Left ventricle myocardium superior (tissue), 1 donor: Measurements from ENCODE around the gene TLCD3A. TPM values are rescaled to one million over a fixed set of nuclear protein-coding genes. Genes with fewer than 3 reads are reported as not detected.

Experiments
- ATAC-seq: fragments of 200-7000 bp; cut with Tn5 transposase; one replicate; pipeline ENCODE4 v1.9.1; 2020; ENCODE audit warnings: mild to moderate bottlenecking, moderate library complexity
- DNase-seq: peaks from one replicate; pipeline ENCODE4 v3.0.0-alpha.2; 2020
- intact Hi-C: fragments of 100-400 bp; cut with micrococcal nuclease; formaldehyde crosslinking; loops from one replicate; pipeline ENCODE4 v1.11.0; 2022
- total RNA-seq: library from RNA; stranded (reverse); fragmentation: NEBNext Ultra II Directional; extraction: Animal tissue kit (Norgen Biotek cat#: 25700); gene quantifications from one replicate; pipeline ENCODE4 v1.2.1, GENCODE V29; 2021
- donor health status: DM: no; HTN: yes; CAD: no; lungs with severe emphysema.

The TLCD3A gene
- total RNA-seq, 1 donor from 2014 or later, result 2.3 TPM

GRCh38 chr17:704111-704864 is 28.1 kb upstream of the TLCD3A start:
- intact Hi-C loops, result loop anchor here (5.0 kb wide), 1 partner anchor 292 kb away; a partner anchor contains a TSS
- peak; percentile 60 for ATAC-seq
- no peak for DNase-seq

- no peak for ATAC-seq
Measured at GRCh38 chr17:705011-705410, 27.4 kb upstream of the TLCD3A start.

GRCh38 chr17:705863-706262 is 26.5 kb upstream of the TLCD3A start:
- DNase-seq (no peak), ATAC-seq (peak; percentile 84)
- intact Hi-C loops, result no loop called here

More at GRCh38 chr17:705011-705410, 27.4 kb upstream of the TLCD3A start:
- intact Hi-C loops, result no loop called here
- no peak for DNase-seq

- no peak for DNase-seq
- intact Hi-C loops, result no loop called here
- no peak for ATAC-seq
Measured at GRCh38 chr17:708132-708531, 24.3 kb upstream of the TLCD3A start.

- intact Hi-C loops, result no loop called here
- DNase-seq, result no peak
- no peak for ATAC-seq
Measured at GRCh38 chr17:718075-718474, 14.3 kb upstream of the TLCD3A start.

GRCh38 chr17:720706-721539 is 11.5 kb upstream of the TLCD3A start:
- DNase-seq (no peak), ATAC-seq (no peak)
- intact Hi-C loops, result no loop called here

- intact Hi-C loops, result no loop called here
- no peak for ATAC-seq
- no peak for DNase-seq
Measured at GRCh38 chr17:721540-721937, 10.9 kb upstream of the TLCD3A start.

GRCh38 chr17:725084-725483 is 7.3 kb upstream of the TLCD3A start:
- ATAC-seq, result no peak
- intact Hi-C loops, result no loop called here

GRCh38 chr17:725746-726145 is 6.7 kb upstream of the TLCD3A start:
- intact Hi-C loops, result no loop called here
- ATAC-seq, result no peak
- DNase-seq, result no peak

More at GRCh38 chr17:725084-725483, 7.3 kb upstream of the TLCD3A start:
- no peak for DNase-seq

- intact Hi-C loops, result no loop called here
- no peak for DNase-seq
- ATAC-seq, result no peak
Measured at GRCh38 chr17:726271-726919, 6.0 kb upstream of the TLCD3A start.

- DNase-seq, result no peak
- intact Hi-C loops, result no loop called here
- no peak for ATAC-seq
Measured at GRCh38 chr17:728911-729310, 3.5 kb upstream of the TLCD3A start.

- DNase-seq, result no peak
- intact Hi-C loops, result no loop called here
- no peak for ATAC-seq
Measured at GRCh38 chr17:731644-732066, 741 bp upstream of the TLCD3A start.

- DNase-seq (peak; percentile 54), ATAC-seq (peak; percentile 67)
- intact Hi-C loops, result no loop called here
Measured at GRCh38 chr17:732902-733720, 715 bp downstream of the TLCD3A start.

GRCh38 chr17:733743-734142 is 1.3 kb downstream of the TLCD3A start:
- DNase-seq (no peak), ATAC-seq (no peak)
- intact Hi-C loops, result no loop called here

GRCh38 chr17:737561-738113 is 5.2 kb downstream of the TLCD3A start:
- intact Hi-C loops, result no loop called here
- no peak for ATAC-seq
- DNase-seq, result no peak

- intact Hi-C loops, result no loop called here
- peak; percentile 20 for ATAC-seq
- DNase-seq, result no peak
Measured at GRCh38 chr17:740240-741017, 8.0 kb downstream of the TLCD3A start.

GRCh38 chr17:742147-742793 is 9.9 kb downstream of the TLCD3A start:
- DNase-seq (no peak), ATAC-seq (no peak)
- intact Hi-C loops, result no loop called here

GRCh38 chr17:743139-743538 is 10.7 kb downstream of the TLCD3A start:
- intact Hi-C loops, result no loop called here
- ATAC-seq, result no peak
- DNase-seq, result no peak
